Measurements from ENCODE around the gene FYN.

FYN gene

GRCh38 chr6:111759836-111760785 is 113.1 kb downstream of the FYN start:
- DNase-seq (ENCODE audit: low read depth, low spot score), result no peak
- no peaks in the 10 kb centered on the region for H3K9me3 ChIP-seq (ENCODE audit: insufficient read depth, low read length)
- H3K4me3 ChIP-seq (ENCODE audit: insufficient read length, low read depth), result no peak overlapping the region
- TF ChIP-seq ZNF274 (IDR thresholded peaks at IDR 0.05; ENCODE audit: low read depth, low read length), result no peak
- no peak for TF ChIP-seq SUZ12 (IDR thresholded peaks at IDR 0.05; ENCODE audit: extremely low read depth, insufficient read depth, insufficient read length)
- TF ChIP-seq YY1 (IDR thresholded peaks at IDR 0.05; ENCODE audit: insufficient read depth, insufficient read length), result no peak
- H3K9ac ChIP-seq (ENCODE audit: insufficient read length, low read depth), result no peak overlapping the region
- no peaks in the 10 kb centered on the region for H3K4me1 ChIP-seq (ENCODE audit: insufficient read depth, insufficient read length)
- H3K36me3 ChIP-seq (ENCODE audit: insufficient read depth, insufficient read length, low read length), result no peaks in the 10 kb centered on the region
- no peaks in the 10 kb centered on the region for H3K27me3 ChIP-seq (ENCODE audit: insufficient read depth, insufficient read length)

GRCh38 chr6:111759331-111759835 is 113.9 kb downstream of the FYN start:
- H3K27me3 ChIP-seq (ENCODE audit: insufficient read depth, insufficient read length), result no peaks in the 10 kb centered on the region
- DNase-seq (ENCODE audit: low read depth, low spot score), result no peak
- no peak overlapping the region for H3K4me3 ChIP-seq (ENCODE audit: insufficient read length, low read depth)
- no peaks in the 10 kb centered on the region for H3K9me3 ChIP-seq (ENCODE audit: insufficient read depth, low read length)
- no peaks in the 10 kb centered on the region for H3K36me3 ChIP-seq (ENCODE audit: insufficient read depth, insufficient read length, low read length)
- H3K4me1 ChIP-seq (ENCODE audit: insufficient read depth, insufficient read length), result no peaks in the 10 kb centered on the region
- TF ChIP-seq YY1 (IDR thresholded peaks at IDR 0.05; ENCODE audit: insufficient read depth, insufficient read length) (no peak), SUZ12 (IDR thresholded peaks at IDR 0.05; ENCODE audit: extremely low read depth, insufficient read depth, insufficient read length) (no peak), ZNF274 (IDR thresholded peaks at IDR 0.05; ENCODE audit: low read depth, low read length) (no peak)
- H3K9ac ChIP-seq (ENCODE audit: insufficient read length, low read depth), result no peak overlapping the region

- DNase-seq (ENCODE audit: low read depth, low spot score), result no peak
Observed at GRCh38 chr6:111758608-111759329, 114.5 kb downstream of the FYN start.

GRCh38 chr6:111757342-111757741 is 115.9 kb downstream of the FYN start:
- Histone ChIP-seq H3K4me1 (ENCODE audit: insufficient read depth, insufficient read length) (no peaks in the 10 kb centered on the region), H3K9ac (ENCODE audit: insufficient read length, low read depth) (no peak overlapping the region), H3K36me3 (ENCODE audit: insufficient read depth, insufficient read length, low read length) (no peaks in the 10 kb centered on the region), H3K4me3 (ENCODE audit: insufficient read length, low read depth) (no peak overlapping the region), H3K27me3 (ENCODE audit: insufficient read depth, insufficient read length) (no peaks in the 10 kb centered on the region), H3K9me3 (ENCODE audit: insufficient read depth, low read length) (no peaks in the 10 kb centered on the region)
- DNase-seq (ENCODE audit: low read depth, low spot score), result no peak
- TF ChIP-seq ZNF274 (IDR thresholded peaks at IDR 0.05; ENCODE audit: low read depth, low read length), result no peak

More at GRCh38 chr6:111758608-111759329, 114.5 kb downstream of the FYN start:
- no peaks in the 10 kb centered on the region for H3K27me3 ChIP-seq (ENCODE audit: insufficient read depth, insufficient read length)
- no peaks in the 10 kb centered on the region for H3K36me3 ChIP-seq (ENCODE audit: insufficient read depth, insufficient read length, low read length)
- no peak overlapping the region for H3K9ac ChIP-seq (ENCODE audit: insufficient read length, low read depth)
- no peaks in the 10 kb centered on the region for H3K4me1 ChIP-seq (ENCODE audit: insufficient read depth, insufficient read length)
- H3K4me3 ChIP-seq (ENCODE audit: insufficient read length, low read depth), result no peak overlapping the region
- H3K9me3 ChIP-seq (ENCODE audit: insufficient read depth, low read length), result no peaks in the 10 kb centered on the region
- TF ChIP-seq ZNF274 (IDR thresholded peaks at IDR 0.05; ENCODE audit: low read depth, low read length) (no peak), SUZ12 (IDR thresholded peaks at IDR 0.05; ENCODE audit: extremely low read depth, insufficient read depth, insufficient read length) (no peak), YY1 (IDR thresholded peaks at IDR 0.05; ENCODE audit: insufficient read depth, insufficient read length) (no peak)

GRCh38 chr6:111754423-111754822 is 118.8 kb downstream of the FYN start:
- no peak overlapping the region for H3K4me3 ChIP-seq (ENCODE audit: insufficient read length, low read depth)
- no peaks in the 10 kb centered on the region for H3K27me3 ChIP-seq (ENCODE audit: insufficient read depth, insufficient read length)
- no peak overlapping the region for H3K9ac ChIP-seq (ENCODE audit: insufficient read length, low read depth)
- no peak for DNase-seq (ENCODE audit: low read depth, low spot score)
- TF ChIP-seq SUZ12 (IDR thresholded peaks at IDR 0.05; ENCODE audit: extremely low read depth, insufficient read depth, insufficient read length) (no peak), YY1 (IDR thresholded peaks at IDR 0.05; ENCODE audit: insufficient read depth, insufficient read length) (no peak)
- H3K36me3 ChIP-seq (ENCODE audit: insufficient read depth, insufficient read length, low read length), result no peaks in the 10 kb centered on the region
- no peaks in the 10 kb centered on the region for H3K9me3 ChIP-seq (ENCODE audit: insufficient read depth, low read length)
- H3K4me1 ChIP-seq (ENCODE audit: insufficient read depth, insufficient read length), result no peaks in the 10 kb centered on the region

GRCh38 chr6:111753573-111753972 is 119.7 kb downstream of the FYN start:
- H3K4me3 ChIP-seq (ENCODE audit: insufficient read length, low read depth), result no peak overlapping the region
- DNase-seq (ENCODE audit: low read depth, low spot score), result no peak
- H3K36me3 ChIP-seq (ENCODE audit: insufficient read depth, insufficient read length, low read length), result no peaks in the 10 kb centered on the region
- TF ChIP-seq SUZ12 (IDR thresholded peaks at IDR 0.05; ENCODE audit: extremely low read depth, insufficient read depth, insufficient read length) (no peak), YY1 (IDR thresholded peaks at IDR 0.05; ENCODE audit: insufficient read depth, insufficient read length) (no peak), ZNF274 (IDR thresholded peaks at IDR 0.05; ENCODE audit: low read depth, low read length) (no peak)
- no peaks in the 10 kb centered on the region for H3K9me3 ChIP-seq (ENCODE audit: insufficient read depth, low read length)
- no peaks in the 10 kb centered on the region for H3K27me3 ChIP-seq (ENCODE audit: insufficient read depth, insufficient read length)
- H3K9ac ChIP-seq (ENCODE audit: insufficient read length, low read depth), result no peak overlapping the region
- no peaks in the 10 kb centered on the region for H3K4me1 ChIP-seq (ENCODE audit: insufficient read depth, insufficient read length)

- Histone ChIP-seq H3K4me1 (ENCODE audit: insufficient read depth, insufficient read length) (no peaks in the 10 kb centered on the region), H3K9ac (ENCODE audit: insufficient read length, low read depth) (no peak overlapping the region), H3K9me3 (ENCODE audit: insufficient read depth, low read length) (no peaks in the 10 kb centered on the region), H3K27me3 (ENCODE audit: insufficient read depth, insufficient read length) (no peaks in the 10 kb centered on the region), H3K36me3 (ENCODE audit: insufficient read depth, insufficient read length, low read length) (no peaks in the 10 kb centered on the region), H3K4me3 (ENCODE audit: insufficient read length, low read depth) (no peak overlapping the region)
- no peak for DNase-seq (ENCODE audit: low read depth, low spot score)
- TF ChIP-seq ZNF274 (IDR thresholded peaks at IDR 0.05; ENCODE audit: low read depth, low read length) (no peak), SUZ12 (IDR thresholded peaks at IDR 0.05; ENCODE audit: extremely low read depth, insufficient read depth, insufficient read length) (no peak)
Observed at GRCh38 chr6:111752476-111752875, 120.8 kb downstream of the FYN start.

All from NT2/D1 (cell line).